Lower lobe of right lung (tissue), 2 donors: Measurements from ENCODE around the gene TOX3. TPM values are rescaled to one million over a fixed set of nuclear protein-coding genes. Genes with fewer than 3 reads are reported as not detected.

Source experiments
- ATAC-seq, 2 donors: fragments of 200-7000 bp; cut with Tn5 transposase; one replicate each; pipeline ENCODE4 v1.9.1; 2020 to 2022; ENCODE audit warnings: mild to moderate bottlenecking in 2 of 2, moderate library complexity in 2 of 2
- DNase-seq: peaks from one replicate; pipeline ENCODE4 v3.0.0-alpha.2; 2020
- H3K27ac ChIP-seq: fragments of 200-600 bp; one replicate; pipeline ENCODE4 v1.8.0; 2022
- H3K27me3 ChIP-seq: fragments of 200-600 bp; one replicate; pipeline ENCODE4 v1.8.0; 2022; ENCODE audit warnings: low read depth
- H3K36me3 ChIP-seq: fragments of 200-600 bp; one replicate; pipeline ENCODE4 v1.8.0; 2022; ENCODE audit warnings: mild to moderate bottlenecking
- H3K4me1 ChIP-seq: fragments of 200-600 bp; one replicate; pipeline ENCODE4 v1.8.0; 2022
- H3K4me3 ChIP-seq: fragments of 200-600 bp; one replicate; pipeline ENCODE4 v1.8.0; 2022; ENCODE audit warnings: mild to moderate bottlenecking
- H3K9me3 ChIP-seq: fragments of 200-600 bp; one replicate; pipeline ENCODE4 v1.8.0; 2022
- CTCF ChIP-seq: fragments of 200-600 bp; IDR thresholded peaks from one replicate; pipeline ENCODE4 v1.8.0; 2022; ENCODE audit warnings: antibody characterized with exemption, mild to moderate bottlenecking
- intact Hi-C: fragments of 100-400 bp; cut with DNase I; formaldehyde crosslinking; loops from one replicate; pipeline ENCODE4 v1.11.0; 2022
- total RNA-seq: library from RNA; stranded (reverse); fragmentation: NEBNext Ultra II Directional; extraction: Animal tissue kit (Norgen Biotek cat#: 25700); gene quantifications from one replicate; pipeline ENCODE4 v1.2.1, GENCODE V29; 2021
- donor health status: DM: no; HTN: yes; CAD: no; lungs with severe emphysema.

The TOX3 gene
- total RNA-seq, 1 donor from 2014 or later = 4.1 TPM

- DNase-seq (no peak), ATAC-seq (no peak)
- no peaks in the 10 kb centered on the region for H3K27me3 ChIP-seq
- intact Hi-C loops = no loop called here
- no peaks in the 10 kb centered on the region for H3K36me3 ChIP-seq
- no peaks in the 10 kb centered on the region for H3K4me1 ChIP-seq
- H3K4me3 ChIP-seq = no peak overlapping the region
- H3K9me3 ChIP-seq = no peaks in the 10 kb centered on the region
- no peak overlapping the region for H3K27ac ChIP-seq
- TF ChIP-seq CTCF = no peak
Observed at GRCh38 chr16:52450916-52451315, 96.0 kb downstream of the TOX3 start.

GRCh38 chr16:52450241-52450640, 96.7 kb downstream of the TOX3 start:
- DNase-seq (no peak), ATAC-seq (no peak)
- Histone ChIP-seq H3K27ac (no peak overlapping the region), H3K27me3 (no peaks in the 10 kb centered on the region), H3K9me3 (no peaks in the 10 kb centered on the region), H3K4me3 (no peak overlapping the region), H3K36me3 (no peaks in the 10 kb centered on the region), H3K4me1 (no peaks in the 10 kb centered on the region)
- intact Hi-C loops = no loop called here
- no peak for TF ChIP-seq CTCF

- no peak for ATAC-seq
- H3K9me3 ChIP-seq = no peaks in the 10 kb centered on the region
- no peak overlapping the region for H3K27ac ChIP-seq
- no peak for DNase-seq
- no peak overlapping the region for H3K4me3 ChIP-seq
- H3K4me1 ChIP-seq = no peaks in the 10 kb centered on the region
- intact Hi-C loops = no loop called here
- no peaks in the 10 kb centered on the region for H3K36me3 ChIP-seq
- no peak for TF ChIP-seq CTCF
- H3K27me3 ChIP-seq = no peaks in the 10 kb centered on the region
Observed at GRCh38 chr16:52446080-52446479, 100.9 kb downstream of the TOX3 start.

GRCh38 chr16:52441886-52442285, 105.1 kb downstream of the TOX3 start:
- ATAC-seq (no peak), DNase-seq (no peak)
- intact Hi-C loops = no loop called here
- TF ChIP-seq CTCF = no peak
- Histone ChIP-seq H3K9me3 (no peaks in the 10 kb centered on the region), H3K36me3 (no peaks in the 10 kb centered on the region), H3K4me1 (no peaks in the 10 kb centered on the region), H3K27me3 (no peaks in the 10 kb centered on the region), H3K27ac (no peak overlapping the region), H3K4me3 (no peak overlapping the region)

GRCh38 chr16:52440248-52440647, 106.7 kb downstream of the TOX3 start:
- H3K27ac ChIP-seq = no peak overlapping the region
- intact Hi-C loops = no loop called here
- no peaks in the 10 kb centered on the region for H3K9me3 ChIP-seq
- no peak overlapping the region for H3K4me3 ChIP-seq
- no peaks in the 10 kb centered on the region for H3K4me1 ChIP-seq
- no peaks in the 10 kb centered on the region for H3K27me3 ChIP-seq
- H3K36me3 ChIP-seq = no peaks in the 10 kb centered on the region
- no peak for ATAC-seq
- no peak for DNase-seq
- TF ChIP-seq CTCF = no peak

- no peak for DNase-seq
- no peak overlapping the region for H3K27ac ChIP-seq
Observed at GRCh38 chr16:52439750-52440149, 107.2 kb downstream of the TOX3 start.

More at GRCh38 chr16:52439750-52440149, 107.2 kb downstream of the TOX3 start:
- Histone ChIP-seq H3K4me3 (no peak overlapping the region), H3K4me1 (no peaks in the 10 kb centered on the region), H3K36me3 (no peaks in the 10 kb centered on the region), H3K27me3 (no peaks in the 10 kb centered on the region), H3K9me3 (no peaks in the 10 kb centered on the region)
- ATAC-seq = no peak
- intact Hi-C loops = no loop called here
- no peak for TF ChIP-seq CTCF
